ENCODE data around the gene GRIK1.

- no peak for TF ChIP-seq AFF4 (CRISPR knock-in tag; IDR thresholded peaks at IDR 0.05; ENCODE audit: borderline replicate concordance)
- TF ChIP-seq ZNF138 (CRISPR knock-in tag; conservative IDR thresholded peaks at IDR 0.05), result no peak
- TF ChIP-seq CTCF (IDR thresholded peaks at IDR 0.05), result no peak
These were observed 136.6 kb downstream of the GRIK1 start for GRCh38 chr21:29803191-29803590.
